Anterior cingulate cortex (tissue), 58 donors: Measurements from ENCODE around the gene TRAPPC1.
"Not testable (repeated sequence)": the region's sequence is repeated elsewhere in the genome, so short reads cannot be mapped to it uniquely, and the experiment has no call there.

Experiments
- DNase-seq, 58 donors: peaks; one replicate each; lab custom pipeline; 2025; lab: John Stamatoyannopoulos, UW

Gene TRAPPC1

GRCh38 chr17:7931709-7932482, at the start of gene TRAPPC1, which contains the start of gene CNTROB:
Gene TRAPPC1, minus strand, starts transcription at chr17:7931946. Its CDS starts 117 bp downstream, at chr17:7931829.
Gene CNTROB, plus strand, starts transcription at chr17:7932206. Its CDS starts 874 bp downstream, at chr17:7933080.
- peak; percentile 96 to 100 (median 100) for DNase-seq

- no peak for DNase-seq
Measured at GRCh38 chr17:7977805-7978204, 46.1 kb upstream of the TRAPPC1 start.

GRCh38 chr17:7977039-7977438, 45.3 kb upstream of the TRAPPC1 start:
- no peak for DNase-seq

GRCh38 chr17:7974638-7975131, 42.9 kb upstream of the TRAPPC1 start:
- DNase-seq, result no peak

GRCh38 chr17:7972131-7972785, 40.5 kb upstream of the TRAPPC1 start:
- no peak for DNase-seq

- DNase-seq, result no peak
Measured at GRCh38 chr17:7971651-7972050, 39.9 kb upstream of the TRAPPC1 start.

GRCh38 chr17:7969433-7969832, 37.7 kb upstream of the TRAPPC1 start:
- no peak for DNase-seq

GRCh38 chr17:7967751-7968150, 36.0 kb upstream of the TRAPPC1 start:
- DNase-seq, result no peak

- DNase-seq, result no peak
Measured at GRCh38 chr17:7961421-7961820, 29.7 kb upstream of the TRAPPC1 start.

GRCh38 chr17:7959503-7960253, 27.9 kb upstream of the TRAPPC1 start:
- no peak for DNase-seq

- DNase-seq, result peak in 9 of 58 donors; percentile 1 to 5 (median 4)
Measured at GRCh38 chr17:7956228-7956965, 24.7 kb upstream of the TRAPPC1 start.

GRCh38 chr17:7955414-7956227, 23.9 kb upstream of the TRAPPC1 start:
- DNase-seq, result no peak

GRCh38 chr17:7953266-7953665, 21.5 kb upstream of the TRAPPC1 start:
- DNase-seq, result not testable (repeated sequence)

GRCh38 chr17:7951143-7951792, 19.5 kb upstream of the TRAPPC1 start:
- no peak for DNase-seq

GRCh38 chr17:7950578-7950977, 18.8 kb upstream of the TRAPPC1 start:
- DNase-seq, result no peak

- DNase-seq, result no peak
Measured at GRCh38 chr17:7947651-7948050, 15.9 kb upstream of the TRAPPC1 start.

GRCh38 chr17:7946441-7946840, 14.7 kb upstream of the TRAPPC1 start:
- DNase-seq, result no peak

- DNase-seq, result no peak
Measured at GRCh38 chr17:7945651-7946050, 13.9 kb upstream of the TRAPPC1 start.

- DNase-seq, result no peak
Measured at GRCh38 chr17:7944326-7944725, 12.6 kb upstream of the TRAPPC1 start.
